ENCODE data around the gene ACSL1.

GRCh38 chr4:184715526-184715925 lies 110.2 kb downstream of the ACSL1 start:
- no peak for TF ChIP-seq CTCF (conservative IDR thresholded peaks at IDR 0.05; ENCODE audit: low read depth, low read length)
- TF ChIP-seq EZH2 (IDR thresholded peaks at IDR 0.05; ENCODE audit: low read length, unreplicated experiment) = no peak
- no peak for TF ChIP-seq EZH2phosphoT487 (IDR thresholded peaks at IDR 0.05; ENCODE audit: borderline replicate concordance, low read length)
